Liver (tissue), 9 donors: Measurements from ENCODE around the gene EVA1B. TPM values are rescaled to one million over a fixed set of nuclear protein-coding genes. Genes with fewer than 3 reads are reported as not detected.

Experiments used
- DNase-seq: peaks from one replicate; pipeline ENCODE4 v3.0.0-alpha.2; 2017; ENCODE audit warnings: low spot score
- H3K27ac ChIP-seq, 2 donors: one replicate each; pipeline ENCODE4 v1.7.0; 2013; ENCODE audit warnings: inconsistent platforms in 2 of 2, low read length in 2 of 2, control low read depth in 1 of 2, low read depth in 1 of 2, mild to moderate bottlenecking in 1 of 2
- H3K27me3 ChIP-seq, 4 donors: one replicate each; pipeline versions ENCODE4 v1.6.1 to v1.7.0; 2013; ENCODE audit warnings: low read length in 3 of 4, inconsistent platforms in 1 of 4, mild to moderate bottlenecking in 1 of 4, moderate library complexity in 1 of 4; ENCODE audit not compliant: control insufficient read depth in 4 of 4, insufficient read depth in 4 of 4
- H3K36me3 ChIP-seq, 4 donors: one replicate each; pipeline versions ENCODE4 v1.6.1 to v1.7.0; 2013; ENCODE audit warnings: low read length in 3 of 4, mild to moderate bottlenecking in 3 of 4, low read depth in 1 of 4, moderate library complexity in 1 of 4; ENCODE audit not compliant: control insufficient read depth in 4 of 4, insufficient read depth in 3 of 4
- H3K4me1 ChIP-seq, 4 donors: one replicate each; pipeline versions ENCODE4 v1.6.1 to v1.7.0; 2013; ENCODE audit warnings: low read length in 3 of 4, mild to moderate bottlenecking in 3 of 4, moderate library complexity in 1 of 4; ENCODE audit not compliant: control insufficient read depth in 4 of 4, insufficient read depth in 4 of 4
- H3K4me3 ChIP-seq, 3 donors: one replicate each; pipeline versions ENCODE4 v1.6.1 to v1.7.0; 2013; ENCODE audit warnings: low read length in 3 of 3, control low read depth in 1 of 3, low read depth in 1 of 3, mild to moderate bottlenecking in 1 of 3
- H3K9ac ChIP-seq, 2 donors: one replicate each; pipeline ENCODE4 v1.7.0; 2013; ENCODE audit warnings: low read length in 2 of 2, mild to moderate bottlenecking in 2 of 2, moderate library complexity in 2 of 2, control low read depth in 1 of 2, low read depth in 1 of 2
- H3K9me3 ChIP-seq, 4 donors: one replicate each; pipeline versions ENCODE4 v1.6.1 to v1.7.0; 2013; ENCODE audit warnings: low read length in 3 of 4; ENCODE audit not compliant: control insufficient read depth in 4 of 4
- FOXA1 ChIP-seq: IDR thresholded peaks from 2 replicates; pipeline ENCODE4 v1.6.1; 2016; ENCODE audit warnings: antibody characterized with exemption
- FOXA2 ChIP-seq: IDR thresholded peaks from 2 replicates; pipeline ENCODE4 v1.6.1; 2016; ENCODE audit warnings: antibody characterized with exemption
- HNF4A ChIP-seq, 2 donors: conservative IDR thresholded peaks; 2 replicates each; pipeline ENCODE4 v1.6.1; 2016; ENCODE audit warnings: antibody characterized with exemption in 2 of 2, mild to moderate bottlenecking in 2 of 2
- HNF4G ChIP-seq: IDR thresholded peaks from 2 replicates; pipeline ENCODE4 v1.6.1; 2016; ENCODE audit warnings: antibody characterized with exemption
- JUND ChIP-seq, 2 donors: IDR thresholded peaks; 2 replicates each; pipeline ENCODE4 v1.6.1; 2016; ENCODE audit warnings: antibody characterized with exemption in 2 of 2
- NR2F2 ChIP-seq: IDR thresholded peaks from 2 replicates; pipeline ENCODE4 v1.6.1; 2016; ENCODE audit warnings: antibody characterized with exemption
- RAD21 ChIP-seq, 2 donors: IDR thresholded peaks; 2 replicates each; pipeline ENCODE4 v1.6.1; 2016; ENCODE audit warnings: antibody characterized with exemption in 2 of 2, mild to moderate bottlenecking in 2 of 2
- REST ChIP-seq: IDR thresholded peaks from 2 replicates; pipeline ENCODE4 v1.6.1; 2016; ENCODE audit warnings: antibody characterized with exemption, mild to moderate bottlenecking
- RXRA ChIP-seq, 2 donors: IDR thresholded peaks; 2 replicates each; pipeline ENCODE4 v1.6.1; 2017 to 2018; ENCODE audit warnings: antibody characterized with exemption in 2 of 2, mild to moderate bottlenecking in 1 of 2
- YY1 ChIP-seq: IDR thresholded peaks from 2 replicates; pipeline ENCODE4 v1.6.1; 2016; ENCODE audit warnings: antibody characterized with exemption, mild to moderate bottlenecking
- ZBTB33 ChIP-seq: IDR thresholded peaks from 2 replicates; pipeline ENCODE4 v1.6.1; 2016; ENCODE audit warnings: antibody characterized with exemption
- WGBS: extraction: QIAGEN DNeasy Blood & Tissue Kit; methylation state at CpG from one replicate; pipeline ENCODE4 v1.1.7; 2013; 5-methylcytosine and 5-hydroxymethylcytosine counted together
- polyA plus RNA-seq, 2 donors: library from polyadenylated mRNA; stranded (reverse) in 1 of 2; unstranded in 1 of 2; fragments of 200-250 nt in 1 of 2; fragments of >200 nt in 1 of 2; fragmentation: Nextera tagmentation in 1 of 2; extraction: Ambion mirVana in 1 of 2; gene quantifications; one replicate each; pipeline versions ENCODE4 v1.2.1 to v1.2.3, GENCODE V29; 2013 to 2015
- total RNA-seq, 2 donors: library from RNA; depleted of rRNA; stranded (reverse); fragments of >200 nt; gene quantifications; one replicate each; pipeline ENCODE4 v1.2.3, GENCODE V29; 2014
- TF ChIP-seq, protein P1 (sequence below): fragments of 150-350 bp; IDR thresholded peaks from 2 replicates; pipeline ENCODE4 v1.5.1; 2017; ENCODE audit warnings: improper control_type of control experiment, low read depth, low read length; ENCODE audit not compliant: missing input control
- TF ChIP-seq, protein P2 (sequence below): IDR thresholded peaks from 2 replicates; pipeline ENCODE4 v1.6.1; 2016; ENCODE audit warnings: antibody characterized with exemption
- TF ChIP-seq, protein P3 (sequence below): IDR thresholded peaks from 2 replicates; pipeline ENCODE4 v1.6.1; 2016; ENCODE audit warnings: antibody characterized with exemption
- donor health status: healthy.
- donor health status: healthy.
- donor health status: healthy.
- donor health status: healthy.
- donor health status: healthy.

Gene EVA1B
- total and polyA plus RNA-seq, 4 donors: 3.3 to 22.7 (median 8.4) TPM

- TF ChIP-seq ZBTB33: no peak
Observed at GRCh38 chr1:36343651-36344394, 20.4 kb upstream of the EVA1B start (continued).

GRCh38 chr1:36342426-36343185, 19.2 kb upstream of the EVA1B start:
- peak; percentile 67 for DNase-seq
- Histone ChIP-seq H3K9me3 (no peaks in the 10 kb centered on the region), H3K4me3 (no peak overlapping the region), H3K36me3 (peaks cover 9 to 65% (median 23%) of the 10 kb centered on the region in 4 donors), H3K4me1 (peaks cover 0 to 2% (median under 1%) of the 10 kb centered on the region in 4 donors), H3K27ac (peak overlapping the region in 1 of 2 donors; percentile 27), H3K9ac (no peak overlapping the region), H3K27me3 (no peaks in the 10 kb centered on the region)
- TF ChIP-seq, protein P1, sequence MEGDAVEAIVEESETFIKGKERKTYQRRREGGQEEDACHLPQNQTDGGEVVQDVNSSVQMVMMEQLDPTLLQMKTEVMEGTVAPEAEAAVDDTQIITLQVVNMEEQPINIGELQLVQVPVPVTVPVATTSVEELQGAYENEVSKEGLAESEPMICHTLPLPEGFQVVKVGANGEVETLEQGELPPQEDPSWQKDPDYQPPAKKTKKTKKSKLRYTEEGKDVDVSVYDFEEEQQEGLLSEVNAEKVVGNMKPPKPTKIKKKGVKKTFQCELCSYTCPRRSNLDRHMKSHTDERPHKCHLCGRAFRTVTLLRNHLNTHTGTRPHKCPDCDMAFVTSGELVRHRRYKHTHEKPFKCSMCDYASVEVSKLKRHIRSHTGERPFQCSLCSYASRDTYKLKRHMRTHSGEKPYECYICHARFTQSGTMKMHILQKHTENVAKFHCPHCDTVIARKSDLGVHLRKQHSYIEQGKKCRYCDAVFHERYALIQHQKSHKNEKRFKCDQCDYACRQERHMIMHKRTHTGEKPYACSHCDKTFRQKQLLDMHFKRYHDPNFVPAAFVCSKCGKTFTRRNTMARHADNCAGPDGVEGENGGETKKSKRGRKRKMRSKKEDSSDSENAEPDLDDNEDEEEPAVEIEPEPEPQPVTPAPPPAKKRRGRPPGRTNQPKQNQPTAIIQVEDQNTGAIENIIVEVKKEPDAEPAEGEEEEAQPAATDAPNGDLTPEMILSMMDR: peak; percentile 57
- TF ChIP-seq YY1 (no peak), RAD21 (IDR thresholded peaks at IDR 0.05) (peak; percentile 76 to 86)
- WGBS: 83% methylated on average over 10 of the region's 10 CpGs

- DNase-seq: no peak
- Histone ChIP-seq H3K4me3 (no peak overlapping the region), H3K4me1 (peaks cover 0 to 2% (median under 1%) of the 10 kb centered on the region in 4 donors), H3K36me3 (peaks cover 6 to 59% (median 19%) of the 10 kb centered on the region in 4 donors), H3K27me3 (no peaks in the 10 kb centered on the region), H3K9ac (no peak overlapping the region), H3K9me3 (no peaks in the 10 kb centered on the region), H3K27ac (no peak overlapping the region)
- WGBS: 93% methylated on average over 34 of the region's 34 CpGs
- no peak for TF ChIP-seq JUND (IDR thresholded peaks at IDR 0.05)
- TF ChIP-seq, protein P2, sequence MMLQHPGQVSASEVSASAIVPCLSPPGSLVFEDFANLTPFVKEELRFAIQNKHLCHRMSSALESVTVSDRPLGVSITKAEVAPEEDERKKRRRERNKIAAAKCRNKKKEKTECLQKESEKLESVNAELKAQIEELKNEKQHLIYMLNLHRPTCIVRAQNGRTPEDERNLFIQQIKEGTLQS: no peak
- TF ChIP-seq RXRA (IDR thresholded peaks at IDR 0.05): no peak
- TF ChIP-seq HNF4A (conservative IDR thresholded peaks at IDR 0.05): no peak
- no peak for TF ChIP-seq REST
- TF ChIP-seq HNF4G: no peak
- no peak for TF ChIP-seq FOXA1
- TF ChIP-seq RAD21 (IDR thresholded peaks at IDR 0.05): no peak
- TF ChIP-seq, protein P3, sequence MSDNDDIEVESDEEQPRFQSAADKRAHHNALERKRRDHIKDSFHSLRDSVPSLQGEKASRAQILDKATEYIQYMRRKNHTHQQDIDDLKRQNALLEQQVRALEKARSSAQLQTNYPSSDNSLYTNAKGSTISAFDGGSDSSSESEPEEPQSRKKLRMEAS: no peak
- TF ChIP-seq FOXA2: no peak
- TF ChIP-seq YY1: no peak
- TF ChIP-seq NR2F2: no peak
- TF ChIP-seq ZBTB33: no peak
Observed at GRCh38 chr1:36341626-36342320, 18.3 kb upstream of the EVA1B start.
